Left ventricle myocardium superior (tissue), 1 donor: ENCODE data around the gene AGAP5. TPM values are rescaled to one million over a fixed set of nuclear protein-coding genes. Genes with fewer than 3 reads are reported as not detected.
A peak's percentile ranks its signal among the peaks of the same experiment; 100 is the strongest.
"Not testable (repeated sequence)": the region's sequence is repeated elsewhere in the genome, so short reads cannot be mapped to it uniquely, and the experiment has no call there.

Experiments used
- ATAC-seq: fragments of 200-7000 bp; cut with Tn5 transposase; one replicate; pipeline ENCODE4 v1.9.1; 2020; ENCODE audit warnings: mild to moderate bottlenecking, moderate library complexity
- DNase-seq: peaks from one replicate; pipeline ENCODE4 v3.0.0-alpha.2; 2020
- intact Hi-C: fragments of 100-400 bp; cut with micrococcal nuclease; formaldehyde crosslinking; loops from one replicate; pipeline ENCODE4 v1.11.0; 2022
- total RNA-seq: library from RNA; stranded (reverse); fragmentation: NEBNext Ultra II Directional; extraction: Animal tissue kit (Norgen Biotek cat#: 25700); gene quantifications from one replicate; pipeline ENCODE4 v1.2.1, GENCODE V29; 2021
- donor health status: DM: no; HTN: yes; CAD: no; lungs with severe emphysema.

Gene AGAP5
- total RNA-seq, 1 donor from 2014 or later = 3.2 TPM

- ATAC-seq = peak; percentile 91
- intact Hi-C loops = no loop called here
These were observed 18.3 kb upstream of the AGAP5 start for GRCh38 chr10:73716251-73716650.

GRCh38 chr10:73715179-73716156 is 17.6 kb upstream of the AGAP5 start:
- DNase-seq, intact Hi-C loops: not testable (repeated sequence)
- ATAC-seq = peak; percentile 49

More at GRCh38 chr10:73716251-73716650, 18.3 kb upstream of the AGAP5 start:
- no peak for DNase-seq

GRCh38 chr10:73714483-73714882 is 16.6 kb upstream of the AGAP5 start:
- DNase-seq, intact Hi-C loops: not testable (repeated sequence)
- peak; percentile 39 for ATAC-seq

- peak; percentile 68 for ATAC-seq
- DNase-seq, intact Hi-C loops: not testable (repeated sequence)
These were observed 16.0 kb upstream of the AGAP5 start for GRCh38 chr10:73713912-73714311.

GRCh38 chr10:73711683-73712082 is 13.8 kb upstream of the AGAP5 start:
- intact Hi-C loops, DNase-seq, ATAC-seq: not testable (repeated sequence)

GRCh38 chr10:73708122-73708521 is 10.2 kb upstream of the AGAP5 start:
- ATAC-seq, intact Hi-C loops, DNase-seq: not testable (repeated sequence)

GRCh38 chr10:73707628-73708027 is 9.7 kb upstream of the AGAP5 start:
- intact Hi-C loops, ATAC-seq, DNase-seq: not testable (repeated sequence)

GRCh38 chr10:73706488-73706887 is 8.6 kb upstream of the AGAP5 start:
- DNase-seq, intact Hi-C loops, ATAC-seq: not testable (repeated sequence)

GRCh38 chr10:73705506-73706072 is 7.7 kb upstream of the AGAP5 start:
- DNase-seq, ATAC-seq, intact Hi-C loops: not testable (repeated sequence)

- DNase-seq, intact Hi-C loops, ATAC-seq: not testable (repeated sequence)
These were observed 6.0 kb upstream of the AGAP5 start for GRCh38 chr10:73703924-73704323.

GRCh38 chr10:73698819-73699218 is 910 bp upstream of the AGAP5 start:
- ATAC-seq, DNase-seq, intact Hi-C loops: not testable (repeated sequence)

GRCh38 chr10:73695302-73695701 is 2.6 kb downstream of the AGAP5 start:
- ATAC-seq, DNase-seq, intact Hi-C loops: not testable (repeated sequence)

- intact Hi-C loops, DNase-seq, ATAC-seq: not testable (repeated sequence)
These were observed 7.2 kb downstream of the AGAP5 start for GRCh38 chr10:73690755-73691154.

GRCh38 chr10:73689596-73689995 is 8.3 kb downstream of the AGAP5 start:
- intact Hi-C loops, ATAC-seq, DNase-seq: not testable (repeated sequence)

GRCh38 chr10:73687641-73688040 is 10.3 kb downstream of the AGAP5 start:
- DNase-seq, intact Hi-C loops, ATAC-seq: not testable (repeated sequence)

GRCh38 chr10:73674546-73674945 is 23.4 kb downstream of the AGAP5 start:
- intact Hi-C loops, DNase-seq, ATAC-seq: not testable (repeated sequence)

GRCh38 chr10:73668378-73668777 is 29.5 kb downstream of the AGAP5 start:
- ATAC-seq, DNase-seq, intact Hi-C loops: not testable (repeated sequence)

GRCh38 chr10:73666153-73666809 is 31.6 kb downstream of the AGAP5 start:
- ATAC-seq, intact Hi-C loops, DNase-seq: not testable (repeated sequence)

GRCh38 chr10:73665581-73665980 is 32.3 kb downstream of the AGAP5 start:
- intact Hi-C loops, ATAC-seq, DNase-seq: not testable (repeated sequence)
